ENCODE measurements around the gene TSHR. TPM values are rescaled to one million over a fixed set of nuclear protein-coding genes. Genes with fewer than 3 reads are reported as not detected.

The TSHR gene
- total and polyA plus RNA-seq, 2 experiments from 2014 or later, result 0.59 to 0.78 TPM

DNA sequence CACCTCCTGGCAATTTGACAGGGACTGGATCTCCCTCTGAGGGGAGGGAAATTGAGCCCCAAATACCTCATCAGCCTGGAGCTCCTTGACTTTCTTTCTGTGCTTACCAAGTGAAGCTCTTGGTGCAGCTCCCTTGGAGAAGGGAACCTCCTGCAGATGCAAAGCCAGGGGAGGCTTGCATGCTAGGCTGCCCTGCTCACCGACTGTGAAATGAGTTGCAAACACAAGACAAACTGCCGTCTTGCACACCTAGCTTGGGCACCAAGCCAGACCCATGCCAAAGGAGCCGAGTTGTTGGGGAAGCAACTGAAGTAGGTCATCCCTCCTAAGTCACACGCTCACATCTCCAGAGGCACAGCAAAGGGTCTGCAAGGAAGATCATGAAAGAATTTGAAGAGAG is 170.1 kb downstream of the TSHR start (continued):
- TF ChIP-seq, protein P1, sequence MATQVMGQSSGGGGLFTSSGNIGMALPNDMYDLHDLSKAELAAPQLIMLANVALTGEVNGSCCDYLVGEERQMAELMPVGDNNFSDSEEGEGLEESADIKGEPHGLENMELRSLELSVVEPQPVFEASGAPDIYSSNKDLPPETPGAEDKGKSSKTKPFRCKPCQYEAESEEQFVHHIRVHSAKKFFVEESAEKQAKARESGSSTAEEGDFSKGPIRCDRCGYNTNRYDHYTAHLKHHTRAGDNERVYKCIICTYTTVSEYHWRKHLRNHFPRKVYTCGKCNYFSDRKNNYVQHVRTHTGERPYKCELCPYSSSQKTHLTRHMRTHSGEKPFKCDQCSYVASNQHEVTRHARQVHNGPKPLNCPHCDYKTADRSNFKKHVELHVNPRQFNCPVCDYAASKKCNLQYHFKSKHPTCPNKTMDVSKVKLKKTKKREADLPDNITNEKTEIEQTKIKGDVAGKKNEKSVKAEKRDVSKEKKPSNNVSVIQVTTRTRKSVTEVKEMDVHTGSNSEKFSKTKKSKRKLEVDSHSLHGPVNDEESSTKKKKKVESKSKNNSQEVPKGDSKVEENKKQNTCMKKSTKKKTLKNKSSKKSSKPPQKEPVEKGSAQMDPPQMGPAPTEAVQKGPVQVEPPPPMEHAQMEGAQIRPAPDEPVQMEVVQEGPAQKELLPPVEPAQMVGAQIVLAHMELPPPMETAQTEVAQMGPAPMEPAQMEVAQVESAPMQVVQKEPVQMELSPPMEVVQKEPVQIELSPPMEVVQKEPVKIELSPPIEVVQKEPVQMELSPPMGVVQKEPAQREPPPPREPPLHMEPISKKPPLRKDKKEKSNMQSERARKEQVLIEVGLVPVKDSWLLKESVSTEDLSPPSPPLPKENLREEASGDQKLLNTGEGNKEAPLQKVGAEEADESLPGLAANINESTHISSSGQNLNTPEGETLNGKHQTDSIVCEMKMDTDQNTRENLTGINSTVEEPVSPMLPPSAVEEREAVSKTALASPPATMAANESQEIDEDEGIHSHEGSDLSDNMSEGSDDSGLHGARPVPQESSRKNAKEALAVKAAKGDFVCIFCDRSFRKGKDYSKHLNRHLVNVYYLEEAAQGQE (IDR thresholded peaks at IDR 0.05; ENCODE audit: unreplicated experiment), result no peak
- TF ChIP-seq EZH2phosphoT487 (IDR thresholded peaks at IDR 0.05; ENCODE audit: unreplicated experiment), result no peak
- TF ChIP-seq JUNB (IDR thresholded peaks at IDR 0.05; ENCODE audit: unreplicated experiment), result no peak
- TF ChIP-seq POLR2AphosphoS5 (IDR thresholded peaks at IDR 0.05; ENCODE audit: low read depth), result no peak
- TF ChIP-seq CREB1 (CRISPR knock-in tag; IDR thresholded peaks at IDR 0.05; ENCODE audit: low read depth), result no peak
- TF ChIP-seq, protein P2, sequence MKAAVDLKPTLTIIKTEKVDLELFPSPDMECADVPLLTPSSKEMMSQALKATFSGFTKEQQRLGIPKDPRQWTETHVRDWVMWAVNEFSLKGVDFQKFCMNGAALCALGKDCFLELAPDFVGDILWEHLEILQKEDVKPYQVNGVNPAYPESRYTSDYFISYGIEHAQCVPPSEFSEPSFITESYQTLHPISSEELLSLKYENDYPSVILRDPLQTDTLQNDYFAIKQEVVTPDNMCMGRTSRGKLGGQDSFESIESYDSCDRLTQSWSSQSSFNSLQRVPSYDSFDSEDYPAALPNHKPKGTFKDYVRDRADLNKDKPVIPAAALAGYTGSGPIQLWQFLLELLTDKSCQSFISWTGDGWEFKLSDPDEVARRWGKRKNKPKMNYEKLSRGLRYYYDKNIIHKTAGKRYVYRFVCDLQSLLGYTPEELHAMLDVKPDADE (IDR thresholded peaks at IDR 0.05), result no peak
- TF ChIP-seq ZNF114 (CRISPR knock-in tag; IDR thresholded peaks at IDR 0.05), result no peak
- TF ChIP-seq ZNF331 (CRISPR knock-in tag; IDR thresholded peaks at IDR 0.05; ENCODE audit: low read depth), result no peak

DNA sequence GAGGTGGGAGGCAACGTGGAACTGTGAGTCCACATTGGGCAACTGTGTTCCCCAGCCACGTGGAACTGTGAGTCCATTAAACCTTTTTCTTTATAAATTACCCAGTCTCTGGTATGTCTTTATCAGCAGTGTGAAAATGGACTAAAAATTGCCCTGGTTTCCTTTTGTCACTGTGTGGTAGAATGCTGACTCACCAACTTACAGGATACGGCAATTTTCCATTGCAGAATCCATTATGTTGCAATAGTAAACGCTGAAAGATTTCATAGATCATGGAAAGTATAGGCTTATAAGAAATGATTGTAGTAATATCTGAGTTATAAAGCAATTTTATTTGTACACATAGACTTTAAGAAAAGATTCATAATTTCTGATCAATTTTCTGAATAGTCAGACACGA is 172.4 kb downstream of the TSHR start:
- H3K4me1 ChIP-seq (ENCODE audit: insufficient read depth), result no peaks in the 10 kb centered on the region
- peaks cover 4% of the 10 kb centered on the region; the same call in 1 of the 2 replicates for H3K9me2 ChIP-seq (ENCODE audit: insufficient read depth)
- no peaks in the 10 kb centered on the region for H3K27me3 ChIP-seq (ENCODE audit: insufficient read depth)
- no peaks in the 10 kb centered on the region for H4K20me1 ChIP-seq (replicated peaks; ENCODE audit: insufficient read depth)
- no peaks in the 10 kb centered on the region for H3K79me2 ChIP-seq (replicated peaks; ENCODE audit: insufficient read depth)
- no peaks in the 10 kb centered on the region for H3K36me3 Mint-ChIP-seq (ENCODE audit: low read depth)
- ATAC-seq (no peak), DNase-seq (ENCODE audit: low spot score) (no peak)
- H3K27ac Mint-ChIP-seq, result no peak overlapping the region
- no peak overlapping the region for H3K4me2 ChIP-seq
- no peak overlapping the region for H3K4me3 ChIP-seq
- H3K36me3 ChIP-seq (ENCODE audit: insufficient read depth), result no peaks in the 10 kb centered on the region
- H3K27ac ChIP-seq (ENCODE audit: low read depth), result no peak overlapping the region
- no peak overlapping the region for H3K4me3 Mint-ChIP-seq
- H3F3A ChIP-seq (replicated peaks; ENCODE audit: low read depth), result no peaks in the 10 kb centered on the region
- H3K4me1 Mint-ChIP-seq, result no peaks in the 10 kb centered on the region
- H2AFZ ChIP-seq, result no peak overlapping the region
- H3K27me3 Mint-ChIP-seq (ENCODE audit: insufficient read depth, low read depth, poor library complexity), result no peaks in the 10 kb centered on the region
- H3K9me3 Mint-ChIP-seq, result no peaks in the 10 kb centered on the region
- TF ChIP-seq POLR2AphosphoS5 (IDR thresholded peaks at IDR 0.05; ENCODE audit: low read depth), result no peak
- TF ChIP-seq, protein P3, sequence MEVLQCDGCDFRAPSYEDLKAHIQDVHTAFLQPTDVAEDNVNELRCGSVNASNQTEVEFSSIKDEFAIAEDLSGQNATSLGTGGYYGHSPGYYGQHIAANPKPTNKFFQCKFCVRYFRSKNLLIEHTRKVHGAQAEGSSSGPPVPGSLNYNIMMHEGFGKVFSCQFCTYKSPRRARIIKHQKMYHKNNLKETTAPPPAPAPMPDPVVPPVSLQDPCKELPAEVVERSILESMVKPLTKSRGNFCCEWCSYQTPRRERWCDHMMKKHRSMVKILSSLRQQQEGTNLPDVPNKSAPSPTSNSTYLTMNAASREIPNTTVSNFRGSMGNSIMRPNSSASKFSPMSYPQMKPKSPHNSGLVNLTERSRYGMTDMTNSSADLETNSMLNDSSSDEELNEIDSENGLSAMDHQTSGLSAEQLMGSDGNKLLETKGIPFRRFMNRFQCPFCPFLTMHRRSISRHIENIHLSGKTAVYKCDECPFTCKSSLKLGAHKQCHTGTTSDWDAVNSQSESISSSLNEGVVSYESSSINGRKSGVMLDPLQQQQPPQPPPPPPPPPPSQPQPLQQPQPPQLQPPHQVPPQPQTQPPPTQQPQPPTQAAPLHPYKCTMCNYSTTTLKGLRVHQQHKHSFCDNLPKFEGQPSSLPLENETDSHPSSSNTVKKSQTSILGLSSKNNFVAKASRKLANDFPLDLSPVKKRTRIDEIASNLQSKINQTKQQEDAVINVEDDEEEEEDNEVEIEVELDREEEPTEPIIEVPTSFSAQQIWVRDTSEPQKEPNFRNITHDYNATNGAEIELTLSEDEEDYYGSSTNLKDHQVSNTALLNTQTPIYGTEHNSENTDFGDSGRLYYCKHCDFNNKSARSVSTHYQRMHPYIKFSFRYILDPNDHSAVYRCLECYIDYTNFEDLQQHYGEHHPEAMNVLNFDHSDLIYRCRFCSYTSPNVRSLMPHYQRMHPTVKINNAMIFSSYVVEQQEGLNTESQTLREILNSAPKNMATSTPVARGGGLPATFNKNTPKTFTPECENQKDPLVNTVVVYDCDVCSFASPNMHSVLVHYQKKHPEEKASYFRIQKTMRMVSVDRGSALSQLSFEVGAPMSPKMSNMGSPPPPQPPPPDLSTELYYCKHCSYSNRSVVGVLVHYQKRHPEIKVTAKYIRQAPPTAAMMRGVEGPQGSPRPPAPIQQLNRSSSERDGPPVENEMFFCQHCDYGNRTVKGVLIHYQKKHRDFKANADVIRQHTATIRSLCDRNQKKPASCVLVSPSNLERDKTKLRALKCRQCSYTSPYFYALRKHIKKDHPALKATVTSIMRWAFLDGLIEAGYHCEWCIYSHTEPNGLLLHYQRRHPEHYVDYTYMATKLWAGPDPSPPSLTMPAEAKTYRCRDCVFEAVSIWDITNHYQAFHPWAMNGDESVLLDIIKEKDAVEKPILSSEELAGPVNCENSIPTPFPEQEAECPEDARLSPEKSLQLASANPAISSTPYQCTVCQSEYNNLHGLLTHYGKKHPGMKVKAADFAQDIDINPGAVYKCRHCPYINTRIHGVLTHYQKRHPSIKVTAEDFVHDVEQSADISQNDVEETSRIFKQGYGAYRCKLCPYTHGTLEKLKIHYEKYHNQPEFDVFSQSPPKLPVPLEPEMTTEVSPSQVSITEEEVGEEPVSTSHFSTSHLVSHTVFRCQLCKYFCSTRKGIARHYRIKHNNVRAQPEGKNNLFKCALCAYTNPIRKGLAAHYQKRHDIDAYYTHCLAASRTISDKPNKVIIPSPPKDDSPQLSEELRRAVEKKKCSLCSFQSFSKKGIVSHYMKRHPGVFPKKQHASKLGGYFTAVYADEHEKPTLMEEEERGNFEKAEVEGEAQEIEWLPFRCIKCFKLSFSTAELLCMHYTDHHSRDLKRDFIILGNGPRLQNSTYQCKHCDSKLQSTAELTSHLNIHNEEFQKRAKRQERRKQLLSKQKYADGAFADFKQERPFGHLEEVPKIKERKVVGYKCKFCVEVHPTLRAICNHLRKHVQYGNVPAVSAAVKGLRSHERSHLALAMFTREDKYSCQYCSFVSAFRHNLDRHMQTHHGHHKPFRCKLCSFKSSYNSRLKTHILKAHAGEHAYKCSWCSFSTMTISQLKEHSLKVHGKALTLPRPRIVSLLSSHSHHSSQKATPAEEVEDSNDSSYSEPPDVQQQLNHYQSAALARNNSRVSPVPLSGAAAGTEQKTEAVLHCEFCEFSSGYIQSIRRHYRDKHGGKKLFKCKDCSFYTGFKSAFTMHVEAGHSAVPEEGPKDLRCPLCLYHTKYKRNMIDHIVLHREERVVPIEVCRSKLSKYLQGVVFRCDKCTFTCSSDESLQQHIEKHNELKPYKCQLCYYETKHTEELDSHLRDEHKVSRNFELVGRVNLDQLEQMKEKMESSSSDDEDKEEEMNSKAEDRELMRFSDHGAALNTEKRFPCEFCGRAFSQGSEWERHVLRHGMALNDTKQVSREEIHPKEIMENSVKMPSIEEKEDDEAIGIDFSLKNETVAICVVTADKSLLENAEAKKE (CRISPR knock-in tag; IDR thresholded peaks at IDR 0.05), result no peak
- TF ChIP-seq, protein P4, sequence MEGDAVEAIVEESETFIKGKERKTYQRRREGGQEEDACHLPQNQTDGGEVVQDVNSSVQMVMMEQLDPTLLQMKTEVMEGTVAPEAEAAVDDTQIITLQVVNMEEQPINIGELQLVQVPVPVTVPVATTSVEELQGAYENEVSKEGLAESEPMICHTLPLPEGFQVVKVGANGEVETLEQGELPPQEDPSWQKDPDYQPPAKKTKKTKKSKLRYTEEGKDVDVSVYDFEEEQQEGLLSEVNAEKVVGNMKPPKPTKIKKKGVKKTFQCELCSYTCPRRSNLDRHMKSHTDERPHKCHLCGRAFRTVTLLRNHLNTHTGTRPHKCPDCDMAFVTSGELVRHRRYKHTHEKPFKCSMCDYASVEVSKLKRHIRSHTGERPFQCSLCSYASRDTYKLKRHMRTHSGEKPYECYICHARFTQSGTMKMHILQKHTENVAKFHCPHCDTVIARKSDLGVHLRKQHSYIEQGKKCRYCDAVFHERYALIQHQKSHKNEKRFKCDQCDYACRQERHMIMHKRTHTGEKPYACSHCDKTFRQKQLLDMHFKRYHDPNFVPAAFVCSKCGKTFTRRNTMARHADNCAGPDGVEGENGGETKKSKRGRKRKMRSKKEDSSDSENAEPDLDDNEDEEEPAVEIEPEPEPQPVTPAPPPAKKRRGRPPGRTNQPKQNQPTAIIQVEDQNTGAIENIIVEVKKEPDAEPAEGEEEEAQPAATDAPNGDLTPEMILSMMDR (conservative IDR thresholded peaks at IDR 0.05; ENCODE audit: low read depth in 2 of 2), result no peak
- no peak for TF ChIP-seq JUNB (IDR thresholded peaks at IDR 0.05; ENCODE audit: unreplicated experiment)
- no peak for TF ChIP-seq EZH2phosphoT487 (IDR thresholded peaks at IDR 0.05; ENCODE audit: unreplicated experiment)
- no peak for TF ChIP-seq ZNF331 (CRISPR knock-in tag; IDR thresholded peaks at IDR 0.05; ENCODE audit: low read depth)
- TF ChIP-seq CREB1 (CRISPR knock-in tag; IDR thresholded peaks at IDR 0.05; ENCODE audit: low read depth), result no peak
